NK-92 (cell line): ENCODE data around the gene CERS6.
"Not testable (repeated sequence)": the region's sequence is repeated elsewhere in the genome, so short reads cannot be mapped to it uniquely, and the experiment has no call there.

Experiments used
- DNase-seq: peaks from one replicate; lab custom pipeline; 2025; ENCODE audit not compliant: unreplicated experiment; lab: John Stamatoyannopoulos, UW

Gene CERS6

GRCh38 chr2:168662651-168663208 is 206.7 kb downstream of the CERS6 start:
- DNase-seq: no peak

- DNase-seq: no peak
Measured at GRCh38 chr2:168663993-168664392, 207.9 kb downstream of the CERS6 start.

- not testable (repeated sequence) for DNase-seq
Measured at GRCh38 chr2:168664715-168665114, 208.6 kb downstream of the CERS6 start.

GRCh38 chr2:168666339-168666738 is 210.3 kb downstream of the CERS6 start:
- DNase-seq: no peak

GRCh38 chr2:168667156-168667555 is 211.1 kb downstream of the CERS6 start:
- DNase-seq: no peak

- no peak for DNase-seq
Measured at GRCh38 chr2:168669151-168669550, 213.1 kb downstream of the CERS6 start.

- DNase-seq: no peak
Measured at GRCh38 chr2:168670478-168670877, 214.4 kb downstream of the CERS6 start.

GRCh38 chr2:168671932-168672331 is 215.9 kb downstream of the CERS6 start:
- no peak for DNase-seq

- no peak for DNase-seq
Measured at GRCh38 chr2:168673265-168674189, 217.5 kb downstream of the CERS6 start.

GRCh38 chr2:168678153-168678853 is 222.2 kb downstream of the CERS6 start:
- no peak for DNase-seq

GRCh38 chr2:168679081-168679480 is 223.0 kb downstream of the CERS6 start:
- DNase-seq: no peak

- no peak for DNase-seq
Measured at GRCh38 chr2:168679741-168680310, 223.8 kb downstream of the CERS6 start.

- DNase-seq: no peak
Measured at GRCh38 chr2:168683996-168684395, 227.9 kb downstream of the CERS6 start.

GRCh38 chr2:168684921-168685599 is 229.0 kb downstream of the CERS6 start:
- DNase-seq: no peak

GRCh38 chr2:168685600-168686451 is 229.8 kb downstream of the CERS6 start:
- no peak for DNase-seq

- no peak for DNase-seq
Measured at GRCh38 chr2:168686452-168687191, 230.6 kb downstream of the CERS6 start.

- no peak for DNase-seq
Measured at GRCh38 chr2:168687314-168687713, 231.2 kb downstream of the CERS6 start.

GRCh38 chr2:168690381-168690885 is 234.4 kb downstream of the CERS6 start:
- no peak for DNase-seq

GRCh38 chr2:168691221-168691620 is 235.1 kb downstream of the CERS6 start:
- no peak for DNase-seq
